ENCODE data around the gene SMURF1.
"Not testable (repeated sequence)": the region's sequence is repeated elsewhere in the genome, so short reads cannot be mapped to it uniquely, and the experiment has no call there.

Gene SMURF1

GRCh38 chr7:99118077-99118476, 25.8 kb downstream of the SMURF1 start:
- DNase-seq = no peak

- no peak for DNase-seq
These were observed 27.8 kb downstream of the SMURF1 start for GRCh38 chr7:99116144-99116543.

GRCh38 chr7:99115379-99115778, 28.5 kb downstream of the SMURF1 start:
- DNase-seq = no peak

GRCh38 chr7:99112979-99113378, 30.9 kb downstream of the SMURF1 start:
- DNase-seq = no peak

- DNase-seq = no peak
These were observed 31.8 kb downstream of the SMURF1 start for GRCh38 chr7:99112097-99112496.

GRCh38 chr7:99111591-99111990, 32.3 kb downstream of the SMURF1 start:
- DNase-seq = no peak

- no peak for DNase-seq
These were observed 34.5 kb downstream of the SMURF1 start for GRCh38 chr7:99109108-99110051.

GRCh38 chr7:99108613-99109012, 35.3 kb downstream of the SMURF1 start:
- no peak for DNase-seq

- no peak for DNase-seq
These were observed 37.1 kb downstream of the SMURF1 start for GRCh38 chr7:99106821-99107241.

GRCh38 chr7:99106411-99106810, 37.5 kb downstream of the SMURF1 start:
- no peak for DNase-seq

GRCh38 chr7:99105756-99106155, 38.2 kb downstream of the SMURF1 start:
- no peak for DNase-seq

GRCh38 chr7:99104631-99105030, 39.3 kb downstream of the SMURF1 start:
- DNase-seq = no peak

- not testable (repeated sequence) for DNase-seq
These were observed 40.1 kb downstream of the SMURF1 start for GRCh38 chr7:99103836-99104235.

- no peak for DNase-seq
These were observed 40.9 kb downstream of the SMURF1 start for GRCh38 chr7:99102809-99103690.

- DNase-seq = no peak
These were observed 41.5 kb downstream of the SMURF1 start for GRCh38 chr7:99102361-99102760.

- not testable (repeated sequence) for DNase-seq
These were observed 42.4 kb downstream of the SMURF1 start for GRCh38 chr7:99101516-99101915.

GRCh38 chr7:99099499-99100077, 44.3 kb downstream of the SMURF1 start:
- no peak for DNase-seq

GRCh38 chr7:99098824-99099498, 44.9 kb downstream of the SMURF1 start:
- no peak for DNase-seq

- DNase-seq = no peak
These were observed 45.6 kb downstream of the SMURF1 start for GRCh38 chr7:99098286-99098823.

- DNase-seq = no peak
These were observed 46.2 kb downstream of the SMURF1 start for GRCh38 chr7:99097730-99098129.

- no peak for DNase-seq
These were observed 47.6 kb downstream of the SMURF1 start for GRCh38 chr7:99096124-99096887.

GRCh38 chr7:99095698-99096097, 48.2 kb downstream of the SMURF1 start:
- DNase-seq = no peak

All from NCI-H446 treated with DMSO at 0.1 percent for 48 hours (cell line).